Neuronal stem cell (in vitro differentiated cells): Measurements from ENCODE around the gene CHST2.

Source experiments
- DNase-seq: peaks from one replicate; pipeline ENCODE4 v3.0.0-alpha.2; 2013; ENCODE audit warnings: low spot score
- H2AFZ ChIP-seq: one replicate; pipeline ENCODE4 v1.6.1; 2013; ENCODE audit warnings: mild to moderate bottlenecking, low read length, inconsistent platforms
- H2AK5ac ChIP-seq: 2 replicates; pipeline ENCODE4 v1.6.1; 2013; ENCODE audit warnings: low read depth, mild to moderate bottlenecking, inconsistent platforms, low read length, moderate library complexity, mixed read lengths
- H2BK120ac ChIP-seq: 2 replicates; pipeline ENCODE4 v1.6.1; 2013; ENCODE audit warnings: low read depth, mild to moderate bottlenecking, inconsistent platforms, low read length, moderate library complexity, mixed read lengths
- H2BK12ac ChIP-seq: one replicate; pipeline ENCODE4 v1.6.1; 2013; ENCODE audit warnings: low read length, inconsistent platforms
- H2BK15ac ChIP-seq: 2 replicates; pipeline ENCODE4 v1.6.1; 2013; ENCODE audit warnings: mild to moderate bottlenecking, low read length, inconsistent platforms, mixed read lengths
- H2BK5ac ChIP-seq: one replicate; pipeline ENCODE4 v1.6.1; 2013; ENCODE audit warnings: inconsistent platforms, mild to moderate bottlenecking, low read length, moderate library complexity
- H3K14ac ChIP-seq: one replicate; pipeline ENCODE4 v1.6.1; 2013; ENCODE audit warnings: low read length, inconsistent platforms
- H3K18ac ChIP-seq: 2 replicates; pipeline ENCODE4 v1.6.1; 2013; ENCODE audit warnings: low read length, inconsistent platforms
- H3K23ac ChIP-seq: 2 replicates; pipeline ENCODE4 v1.6.1; 2013; ENCODE audit warnings: low read depth, mild to moderate bottlenecking, mixed read lengths, low read length, inconsistent platforms; ENCODE audit not compliant: poor library complexity
- H3K27ac ChIP-seq: replicated peaks from 3 replicates; pipeline ENCODE4 v1.5.1; 2013; ENCODE audit warnings: low read length, inconsistent platforms
- H3K27me3 ChIP-seq, 3 experiments: 2 replicates each; pipeline ENCODE4 v1.6.1; 2013; ENCODE audit warnings: low read length in 3 of 3, mild to moderate bottlenecking in 2 of 3, inconsistent platforms in 1 of 3, low read depth in 1 of 3, mixed read lengths in 1 of 3, moderate library complexity in 1 of 3; ENCODE audit not compliant: control insufficient read depth in 3 of 3, insufficient read depth in 3 of 3
- H3K36me3 ChIP-seq, 2 donors: replicated peaks in 1 of 2; 2 replicates each; pipeline ENCODE4 v1.6.1; 2013; ENCODE audit warnings: low read length in 2 of 2; ENCODE audit not compliant: control insufficient read depth in 2 of 2, insufficient read depth in 2 of 2
- H3K4ac ChIP-seq: 2 replicates; pipeline ENCODE4 v1.6.1; 2013; ENCODE audit warnings: inconsistent platforms, mild to moderate bottlenecking, low read length, moderate library complexity
- H3K4me1 ChIP-seq, 2 donors: 1 replicate in 1 of 2; 2 replicates in 1 of 2; pipeline ENCODE4 v1.6.1; 2013; ENCODE audit warnings: low read length in 2 of 2, low read depth in 1 of 2; ENCODE audit not compliant: control insufficient read depth in 2 of 2, insufficient read depth in 1 of 2
- H3K4me2 ChIP-seq: one replicate; pipeline ENCODE4 v1.6.1; 2013; ENCODE audit warnings: mild to moderate bottlenecking, low read length, inconsistent platforms; ENCODE audit not compliant: insufficient read depth, poor library complexity, severe bottlenecking
- H3K4me3 ChIP-seq, 2 donors: 2 replicates each; pipeline ENCODE4 v1.5.1; 2013; ENCODE audit warnings: low read length in 2 of 2, mild to moderate bottlenecking in 2 of 2, inconsistent platforms in 1 of 2, moderate library complexity in 1 of 2
- H3K79me1 ChIP-seq: one replicate; pipeline ENCODE4 v1.6.1; 2013; ENCODE audit warnings: low read depth, mild to moderate bottlenecking, inconsistent platforms, low read length, moderate library complexity
- H3K9ac ChIP-seq: one replicate; pipeline ENCODE4 v1.6.1; 2013; ENCODE audit warnings: mild to moderate bottlenecking, low read depth, low read length, inconsistent platforms; ENCODE audit not compliant: poor library complexity
- H3K9me3 ChIP-seq, 2 donors: replicated peaks in 1 of 2; 2 replicates each; pipeline versions ENCODE3 to v1.6.1; 2013; ENCODE audit warnings: low read length in 2 of 2, mild to moderate bottlenecking in 2 of 2, inconsistent platforms in 1 of 2, low read depth in 1 of 2, mixed read lengths in 1 of 2, moderate library complexity in 1 of 2; ENCODE audit not compliant: control insufficient read depth in 2 of 2, insufficient read depth in 1 of 2
- H4K8ac ChIP-seq: one replicate; pipeline ENCODE4 v1.6.1; 2013; ENCODE audit warnings: low read depth, mild to moderate bottlenecking, inconsistent platforms, low read length, moderate library complexity
- H4K91ac ChIP-seq: one replicate; pipeline ENCODE4 v1.6.1; 2013; ENCODE audit warnings: low read length, low read depth, mild to moderate bottlenecking, inconsistent platforms; ENCODE audit not compliant: poor library complexity
- WGBS, 2 donors: extraction: QIAGEN DNeasy Blood & Tissue Kit; methylation state at CpG; one replicate each; pipeline ENCODE4 v1.1.7; 2013; ENCODE audit warnings: missing lambda C conversion rate in 2 of 2, mixed read lengths in 1 of 2; ENCODE audit not compliant: insufficient read length in 2 of 2, insufficient replicate concordance in 1 of 2; ENCODE audit errors: extremely low coverage in 2 of 2; 5-methylcytosine and 5-hydroxymethylcytosine counted together

The CHST2 gene

DNA sequence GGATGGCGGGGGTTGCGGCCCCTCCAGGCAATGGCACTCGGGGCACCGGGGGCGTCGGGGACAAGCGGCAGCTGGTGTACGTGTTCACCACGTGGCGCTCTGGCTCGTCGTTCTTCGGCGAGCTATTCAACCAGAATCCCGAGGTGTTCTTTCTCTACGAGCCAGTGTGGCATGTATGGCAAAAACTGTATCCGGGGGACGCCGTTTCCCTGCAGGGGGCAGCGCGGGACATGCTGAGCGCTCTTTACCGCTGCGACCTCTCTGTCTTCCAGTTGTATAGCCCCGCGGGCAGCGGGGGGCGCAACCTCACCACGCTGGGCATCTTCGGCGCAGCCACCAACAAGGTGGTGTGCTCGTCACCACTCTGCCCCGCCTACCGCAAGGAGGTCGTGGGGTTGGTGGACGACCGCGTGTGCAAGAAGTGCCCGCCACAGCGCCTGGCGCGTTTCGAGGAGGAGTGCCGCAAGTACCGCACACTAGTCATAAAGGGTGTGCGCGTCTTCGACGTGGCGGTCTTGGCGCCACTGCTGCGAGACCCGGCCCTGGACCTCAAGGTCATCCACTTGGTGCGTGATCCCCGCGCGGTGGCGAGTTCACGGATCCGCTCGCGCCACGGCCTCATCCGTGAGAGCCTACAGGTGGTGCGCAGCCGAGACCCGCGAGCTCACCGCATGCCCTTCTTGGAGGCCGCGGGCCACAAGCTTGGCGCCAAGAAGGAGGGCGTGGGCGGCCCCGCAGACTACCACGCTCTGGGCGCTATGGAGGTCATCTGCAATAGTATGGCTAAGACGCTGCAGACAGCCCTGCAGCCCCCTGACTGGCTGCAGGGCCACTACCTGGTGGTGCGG is 1.9 kb downstream of the CHST2 start:
- WGBS, 2 donors: no CpG with 5 or more reads among the region's 79 CpGs
- Histone ChIP-seq H4K8ac (no peak overlapping the region), H3K23ac (peak overlapping the region; percentile 83), H2BK12ac (peak overlapping the region; percentile 80), H2AK5ac (peak overlapping the region; percentile 85), H3K9ac (peak overlapping the region; percentile 54), H3K79me1 (peaks cover 3% of the 10 kb centered on the region), H3K4ac (peak overlapping the region; percentile 79), H3K4me1 (peaks cover 7 to 24% of the 10 kb centered on the region in 2 donors), H3K4me2 (peak overlapping the region; percentile 92), H4K91ac (no peak overlapping the region), H2BK120ac (no peak overlapping the region), H3K4me3 (peak overlapping the region; percentile 85 to 91), H2AFZ (no peak overlapping the region), H2BK15ac (peak overlapping the region; percentile 54), H3K9me3 (peaks cover 6 to 12% of the 10 kb centered on the region in 2 donors), H2BK5ac (no peak overlapping the region), H3K18ac (peak overlapping the region; percentile 91), H3K14ac (peak overlapping the region; percentile 94), H3K27me3 (peaks cover 0 to 10% (median 8%) of the 10 kb centered on the region in 3 experiments), H3K36me3 (peaks cover 5 to 21% of the 10 kb centered on the region in 2 donors), H3K27ac (no peak overlapping the region)
- DNase-seq: peak; percentile 26

GRCh38 chr3:143122089-143122430 is 2.5 kb downstream of the CHST2 start:
- Histone ChIP-seq H2AK5ac (peak overlapping the region; percentile 85), H2BK15ac (no peak overlapping the region), H3K36me3 (peaks cover 5 to 21% of the 10 kb centered on the region in 2 donors), H2BK12ac (no peak overlapping the region), H3K27me3 (peaks cover 0 to 10% (median 8%) of the 10 kb centered on the region in 3 experiments), H3K4me3 (no peak overlapping the region), H2AFZ (no peak overlapping the region), H3K4ac (no peak overlapping the region), H3K4me2 (no peak overlapping the region), H3K18ac (peak overlapping the region; percentile 81), H3K27ac (no peak overlapping the region), H2BK120ac (no peak overlapping the region), H2BK5ac (no peak overlapping the region), H3K4me1 (peaks cover 7 to 24% of the 10 kb centered on the region in 2 donors), H3K79me1 (peaks cover 3% of the 10 kb centered on the region), H3K9ac (no peak overlapping the region), H3K14ac (peak overlapping the region; percentile 72), H3K9me3 (peaks cover 6 to 12% of the 10 kb centered on the region in 2 donors), H4K8ac (no peak overlapping the region), H4K91ac (no peak overlapping the region), H3K23ac (no peak overlapping the region)
- no CpG with 5 or more reads among the region's 16 CpGs for WGBS, 2 donors
- no peak for DNase-seq

DNA sequence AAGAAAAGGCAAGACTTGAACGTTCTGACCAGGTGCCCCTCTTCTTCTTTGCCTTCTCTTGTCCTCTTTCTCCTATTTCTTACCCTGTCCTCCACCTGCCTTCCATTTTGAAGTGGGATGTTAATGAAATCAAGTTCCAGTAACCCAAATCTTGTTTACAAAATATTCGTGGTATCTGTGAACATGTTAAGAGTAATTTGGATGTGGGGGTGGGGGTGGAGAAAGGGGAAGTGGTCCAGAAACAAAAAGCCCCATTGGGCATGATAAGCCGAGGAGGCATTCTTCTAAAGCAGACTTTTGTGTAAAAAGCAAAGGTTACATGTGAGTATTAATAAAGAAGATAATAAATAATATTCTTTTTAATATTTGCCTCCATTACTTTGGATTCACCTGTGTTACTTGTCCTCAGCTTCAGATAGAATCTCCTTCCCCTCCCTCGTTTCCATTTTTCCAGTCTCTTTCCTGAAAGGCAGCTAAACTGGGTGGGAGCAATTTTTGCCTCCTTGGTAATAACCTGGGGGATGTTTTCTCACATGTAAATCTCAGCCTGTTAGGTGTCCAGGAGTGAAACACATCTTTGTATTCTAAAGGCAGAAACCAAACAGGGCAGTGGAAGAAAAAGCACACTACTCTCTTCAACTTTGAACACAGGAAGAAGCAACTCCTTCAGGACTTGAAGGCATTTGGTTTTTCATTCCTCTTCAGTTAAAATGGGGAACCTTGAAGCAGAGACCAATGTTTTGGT is 3.2 kb downstream of the CHST2 start:
- H3K27ac ChIP-seq: no peak overlapping the region
- H3K4me1 ChIP-seq: peaks cover 7 to 24% of the 10 kb centered on the region in 2 donors
- no peak overlapping the region for H3K4ac ChIP-seq
- H3K36me3 ChIP-seq: peaks cover 5 to 21% of the 10 kb centered on the region in 2 donors
- H3K4me2 ChIP-seq: no peak overlapping the region
- H2BK12ac ChIP-seq: no peak overlapping the region
- H2AK5ac ChIP-seq: no peak overlapping the region
- no peak overlapping the region for H3K18ac ChIP-seq
- no peak overlapping the region for H2BK120ac ChIP-seq
- no peak overlapping the region for H2AFZ ChIP-seq
- no CpG with 5 or more reads among the region's 4 CpGs for WGBS, 2 donors
- no peak overlapping the region for H3K14ac ChIP-seq
- no peak overlapping the region for H3K23ac ChIP-seq
- no peak overlapping the region for H2BK5ac ChIP-seq
- peaks cover 3% of the 10 kb centered on the region for H3K79me1 ChIP-seq
- no peak for DNase-seq
- no peak overlapping the region for H4K91ac ChIP-seq
- H3K4me3 ChIP-seq: no peak overlapping the region
- H2BK15ac ChIP-seq: no peak overlapping the region
- no peak overlapping the region for H4K8ac ChIP-seq
- no peak overlapping the region for H3K9ac ChIP-seq
- peaks cover 6 to 12% of the 10 kb centered on the region in 2 donors for H3K9me3 ChIP-seq
- H3K27me3 ChIP-seq: peaks cover 0 to 10% (median 3%) of the 10 kb centered on the region in 3 experiments
